Parathyroid adenoma (tissue), 2 donors: ENCODE data around the gene ITGA11.

Experiments
- H2AFZ ChIP-seq: fragments of 300-600 bp; sonication (generic); one replicate; pipeline ENCODE4 v1.7.0; 2017; ENCODE audit warnings: antibody characterized with exemption, mild to moderate bottlenecking
- H3K27ac ChIP-seq: fragments of 300-600 bp; sonication (generic); one replicate; pipeline ENCODE4 v1.7.0; 2017
- H3K27me3 ChIP-seq: fragments of 300-600 bp; sonication (generic); one replicate; pipeline ENCODE4 v1.7.0; 2017; ENCODE audit warnings: low read length; ENCODE audit not compliant: control insufficient read depth, insufficient read depth
- H3K36me3 ChIP-seq: fragments of 300-600 bp; sonication (generic); one replicate; pipeline ENCODE4 v1.7.0; 2017; ENCODE audit warnings: low read length; ENCODE audit not compliant: control insufficient read depth, insufficient read depth
- H3K4me1 ChIP-seq: fragments of 300-600 bp; sonication (generic); one replicate; pipeline ENCODE4 v1.7.0; 2017; ENCODE audit warnings: control low read depth
- H3K4me2 ChIP-seq: fragments of 300-600 bp; sonication (generic); one replicate; pipeline ENCODE4 v1.7.0; 2017; ENCODE audit warnings: low read length
- H3K4me3 ChIP-seq: fragments of 300-600 bp; sonication (generic); one replicate; pipeline ENCODE4 v1.7.0; 2017; ENCODE audit warnings: low read depth, low read length
- H3K79me2 ChIP-seq: fragments of 300-600 bp; sonication (generic); one replicate; pipeline ENCODE4 v1.7.0; 2017; ENCODE audit warnings: control low read depth
- H3K9ac ChIP-seq: fragments of 300-600 bp; sonication (generic); one replicate; pipeline ENCODE4 v1.7.0; 2017; ENCODE audit warnings: mild to moderate bottlenecking
- H3K9me3 ChIP-seq: fragments of 300-600 bp; sonication (generic); one replicate; pipeline ENCODE4 v1.7.0; 2017; ENCODE audit warnings: low read length; ENCODE audit not compliant: control insufficient read depth
- TF ChIP-seq, protein P1 (sequence below): fragments of 300-600 bp; sonication (generic); IDR thresholded peaks from one replicate; pipeline ENCODE4 v1.7.0; 2017; ENCODE audit warnings: antibody characterized with exemption, mild to moderate bottlenecking
- donor health status: primary hyperparathyroidism.

The ITGA11 gene

GRCh38 chr15:68416158-68416535, 15.8 kb downstream of the ITGA11 start:
- no peaks in the 10 kb centered on the region for H3K79me2 ChIP-seq
- H3K27ac ChIP-seq: no peak overlapping the region
- H3K4me2 ChIP-seq: no peak overlapping the region
- H3K4me1 ChIP-seq: no peaks in the 10 kb centered on the region
- no peaks in the 10 kb centered on the region for H3K27me3 ChIP-seq
- H3K9ac ChIP-seq: no peak overlapping the region
- no peaks in the 10 kb centered on the region for H3K9me3 ChIP-seq
- no peak overlapping the region for H3K4me3 ChIP-seq
- TF ChIP-seq, protein P1, sequence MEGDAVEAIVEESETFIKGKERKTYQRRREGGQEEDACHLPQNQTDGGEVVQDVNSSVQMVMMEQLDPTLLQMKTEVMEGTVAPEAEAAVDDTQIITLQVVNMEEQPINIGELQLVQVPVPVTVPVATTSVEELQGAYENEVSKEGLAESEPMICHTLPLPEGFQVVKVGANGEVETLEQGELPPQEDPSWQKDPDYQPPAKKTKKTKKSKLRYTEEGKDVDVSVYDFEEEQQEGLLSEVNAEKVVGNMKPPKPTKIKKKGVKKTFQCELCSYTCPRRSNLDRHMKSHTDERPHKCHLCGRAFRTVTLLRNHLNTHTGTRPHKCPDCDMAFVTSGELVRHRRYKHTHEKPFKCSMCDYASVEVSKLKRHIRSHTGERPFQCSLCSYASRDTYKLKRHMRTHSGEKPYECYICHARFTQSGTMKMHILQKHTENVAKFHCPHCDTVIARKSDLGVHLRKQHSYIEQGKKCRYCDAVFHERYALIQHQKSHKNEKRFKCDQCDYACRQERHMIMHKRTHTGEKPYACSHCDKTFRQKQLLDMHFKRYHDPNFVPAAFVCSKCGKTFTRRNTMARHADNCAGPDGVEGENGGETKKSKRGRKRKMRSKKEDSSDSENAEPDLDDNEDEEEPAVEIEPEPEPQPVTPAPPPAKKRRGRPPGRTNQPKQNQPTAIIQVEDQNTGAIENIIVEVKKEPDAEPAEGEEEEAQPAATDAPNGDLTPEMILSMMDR: no peak
- H2AFZ ChIP-seq: no peak overlapping the region
- H3K36me3 ChIP-seq: no peaks in the 10 kb centered on the region

DNA sequence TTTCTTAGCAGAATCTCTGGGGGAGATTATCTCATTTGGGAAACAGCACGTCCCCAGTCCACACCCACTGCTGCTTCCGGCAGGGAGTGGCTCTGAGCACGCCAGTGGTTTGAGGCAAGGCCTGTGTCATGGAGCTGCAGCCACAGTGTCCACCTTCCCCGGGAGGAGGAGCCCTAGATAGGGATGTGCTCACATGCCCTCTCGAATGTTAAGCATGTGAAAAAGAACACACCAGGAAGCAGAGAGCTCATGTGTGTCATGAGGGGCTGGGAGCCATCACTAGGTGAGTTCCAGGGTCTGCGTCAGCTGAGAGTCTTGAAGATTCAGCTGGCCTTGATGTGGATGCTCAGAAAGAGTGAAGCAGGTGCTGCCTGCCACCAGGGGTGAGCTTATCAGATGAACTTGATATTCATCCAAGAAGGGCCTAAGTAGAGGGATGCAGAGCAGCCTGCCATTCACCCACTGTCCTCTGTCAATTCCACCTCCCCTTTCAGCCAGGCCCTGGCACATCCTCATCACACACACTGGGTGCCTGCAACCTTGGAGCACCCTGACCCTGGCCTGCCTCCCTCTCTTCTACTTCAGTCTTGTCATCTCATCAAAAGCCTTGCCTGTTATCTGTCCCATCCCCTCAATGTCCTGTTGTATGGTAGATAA, 16.3 kb downstream of the ITGA11 start:
- TF ChIP-seq, protein P1: no peak
- H3K4me1 ChIP-seq: no peaks in the 10 kb centered on the region

GRCh38 chr15:68415061-68415460, 16.9 kb downstream of the ITGA11 start:
- Histone ChIP-seq H3K36me3 (no peaks in the 10 kb centered on the region), H3K27me3 (no peaks in the 10 kb centered on the region), H3K9me3 (no peaks in the 10 kb centered on the region), H3K9ac (no peak overlapping the region), H3K4me1 (no peaks in the 10 kb centered on the region), H2AFZ (no peak overlapping the region), H3K4me3 (no peak overlapping the region), H3K27ac (no peak overlapping the region), H3K4me2 (no peak overlapping the region), H3K79me2 (no peaks in the 10 kb centered on the region)
- TF ChIP-seq, protein P1: no peak

More for the DNA sequence above, 16.3 kb downstream of the ITGA11 start:
- Histone ChIP-seq H3K27ac (no peak overlapping the region), H3K9me3 (no peaks in the 10 kb centered on the region), H3K27me3 (no peaks in the 10 kb centered on the region), H2AFZ (no peak overlapping the region), H3K4me3 (no peak overlapping the region), H3K36me3 (no peaks in the 10 kb centered on the region), H3K79me2 (no peaks in the 10 kb centered on the region), H3K4me2 (no peak overlapping the region), H3K9ac (no peak overlapping the region)

- Histone ChIP-seq H3K27me3 (no peaks in the 10 kb centered on the region), H3K9ac (no peak overlapping the region), H3K36me3 (no peaks in the 10 kb centered on the region), H3K4me1 (no peaks in the 10 kb centered on the region), H3K4me3 (no peak overlapping the region), H3K79me2 (no peaks in the 10 kb centered on the region), H3K9me3 (no peaks in the 10 kb centered on the region), H3K4me2 (no peak overlapping the region), H2AFZ (no peak overlapping the region), H3K27ac (no peak overlapping the region)
- TF ChIP-seq, protein P1: no peak
Measured at GRCh38 chr15:68414591-68414990, 17.4 kb downstream of the ITGA11 start.

- no peaks in the 10 kb centered on the region for H3K4me1 ChIP-seq
- H3K27me3 ChIP-seq: no peaks in the 10 kb centered on the region
- no peak overlapping the region for H3K4me3 ChIP-seq
- TF ChIP-seq, protein P1: no peak
- H3K9ac ChIP-seq: no peak overlapping the region
- no peak overlapping the region for H3K27ac ChIP-seq
- no peaks in the 10 kb centered on the region for H3K9me3 ChIP-seq
- no peak overlapping the region for H2AFZ ChIP-seq
- H3K36me3 ChIP-seq: no peaks in the 10 kb centered on the region
- no peak overlapping the region for H3K4me2 ChIP-seq
- H3K79me2 ChIP-seq: no peaks in the 10 kb centered on the region
Measured at GRCh38 chr15:68414206-68414555, 17.8 kb downstream of the ITGA11 start.
